LNCaP clone FGC (cell line): ENCODE results near the gene CCDC169.
"Not testable (repeated sequence)": the region's sequence is repeated elsewhere in the genome, so short reads cannot be mapped to it uniquely, and the experiment has no call there.

ENCODE experiments used
- DNase-seq: peaks from one replicate; pipeline ENCODE4 v3.0.0-alpha.2; 2011; ENCODE audit warnings: low read depth
- H3K4me3 ChIP-seq: 2 replicates; pipeline ENCODE4 v1.5.1; 2011; ENCODE audit warnings: mild to moderate bottlenecking, low read depth, low read length, control low read depth
- TF ChIP-seq, protein P1 (sequence below): IDR thresholded peaks from 2 replicates; pipeline ENCODE4 v1.5.1; 2012; ENCODE audit warnings: mild to moderate bottlenecking; ENCODE audit not compliant: control insufficient read depth, insufficient read depth; ENCODE audit errors: extremely low read depth

CCDC169 gene

DNA sequence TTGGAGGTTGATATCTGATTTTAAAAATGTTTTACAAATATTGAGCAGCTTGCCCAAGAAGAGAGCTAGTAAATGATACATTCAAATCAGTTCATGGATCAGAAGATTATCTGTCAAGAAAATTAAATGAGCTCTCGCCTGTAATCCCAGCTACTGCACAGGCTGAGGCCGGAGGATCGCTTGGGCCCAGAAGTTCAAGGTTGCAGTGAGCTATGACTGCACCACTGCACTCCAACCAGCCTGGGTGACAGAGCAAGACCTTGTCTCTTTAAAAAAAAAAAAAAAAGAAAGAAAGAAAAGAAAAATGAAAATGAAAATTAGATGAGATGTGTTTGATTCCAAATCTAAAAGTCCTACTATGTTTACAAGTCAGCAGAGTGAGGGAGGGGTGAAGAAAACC lies 46.2 kb upstream of the CCDC169 start:
- TF ChIP-seq, protein P1, sequence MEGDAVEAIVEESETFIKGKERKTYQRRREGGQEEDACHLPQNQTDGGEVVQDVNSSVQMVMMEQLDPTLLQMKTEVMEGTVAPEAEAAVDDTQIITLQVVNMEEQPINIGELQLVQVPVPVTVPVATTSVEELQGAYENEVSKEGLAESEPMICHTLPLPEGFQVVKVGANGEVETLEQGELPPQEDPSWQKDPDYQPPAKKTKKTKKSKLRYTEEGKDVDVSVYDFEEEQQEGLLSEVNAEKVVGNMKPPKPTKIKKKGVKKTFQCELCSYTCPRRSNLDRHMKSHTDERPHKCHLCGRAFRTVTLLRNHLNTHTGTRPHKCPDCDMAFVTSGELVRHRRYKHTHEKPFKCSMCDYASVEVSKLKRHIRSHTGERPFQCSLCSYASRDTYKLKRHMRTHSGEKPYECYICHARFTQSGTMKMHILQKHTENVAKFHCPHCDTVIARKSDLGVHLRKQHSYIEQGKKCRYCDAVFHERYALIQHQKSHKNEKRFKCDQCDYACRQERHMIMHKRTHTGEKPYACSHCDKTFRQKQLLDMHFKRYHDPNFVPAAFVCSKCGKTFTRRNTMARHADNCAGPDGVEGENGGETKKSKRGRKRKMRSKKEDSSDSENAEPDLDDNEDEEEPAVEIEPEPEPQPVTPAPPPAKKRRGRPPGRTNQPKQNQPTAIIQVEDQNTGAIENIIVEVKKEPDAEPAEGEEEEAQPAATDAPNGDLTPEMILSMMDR, result no peak
- no peak for DNase-seq
- no peak overlapping the region for H3K4me3 ChIP-seq

GRCh38 chr13:36342715-36343114 lies 45.1 kb upstream of the CCDC169 start:
- no peak overlapping the region for H3K4me3 ChIP-seq
- TF ChIP-seq, protein P1, result no peak
- no peak for DNase-seq

DNA sequence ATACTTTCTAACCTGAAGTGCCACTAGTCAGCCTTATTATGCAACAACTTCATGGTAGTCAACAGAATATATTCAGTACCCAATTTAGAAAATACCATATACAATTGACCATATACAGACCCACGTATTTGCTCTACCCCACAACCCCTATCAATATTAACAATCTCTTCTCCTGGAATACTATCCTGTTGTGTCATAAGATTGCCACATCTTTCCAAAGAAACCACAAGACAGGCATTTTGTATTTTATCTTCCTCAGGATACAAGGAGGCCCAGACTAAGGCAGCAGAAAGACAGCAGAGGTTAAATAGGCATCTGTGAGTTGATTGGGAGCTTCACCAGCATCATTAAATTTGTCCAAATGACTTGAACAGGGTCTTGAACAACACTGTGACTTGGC lies 44.1 kb upstream of the CCDC169 start:
- H3K4me3 ChIP-seq, result no peak overlapping the region
- no peak for DNase-seq

GRCh38 chr13:36339600-36340155 lies 42.1 kb upstream of the CCDC169 start:
- DNase-seq, result no peak
- TF ChIP-seq, protein P1, result no peak
- H3K4me3 ChIP-seq, result no peak overlapping the region

More for the DNA sequence above, 44.1 kb upstream of the CCDC169 start:
- TF ChIP-seq, protein P1, result no peak

DNA sequence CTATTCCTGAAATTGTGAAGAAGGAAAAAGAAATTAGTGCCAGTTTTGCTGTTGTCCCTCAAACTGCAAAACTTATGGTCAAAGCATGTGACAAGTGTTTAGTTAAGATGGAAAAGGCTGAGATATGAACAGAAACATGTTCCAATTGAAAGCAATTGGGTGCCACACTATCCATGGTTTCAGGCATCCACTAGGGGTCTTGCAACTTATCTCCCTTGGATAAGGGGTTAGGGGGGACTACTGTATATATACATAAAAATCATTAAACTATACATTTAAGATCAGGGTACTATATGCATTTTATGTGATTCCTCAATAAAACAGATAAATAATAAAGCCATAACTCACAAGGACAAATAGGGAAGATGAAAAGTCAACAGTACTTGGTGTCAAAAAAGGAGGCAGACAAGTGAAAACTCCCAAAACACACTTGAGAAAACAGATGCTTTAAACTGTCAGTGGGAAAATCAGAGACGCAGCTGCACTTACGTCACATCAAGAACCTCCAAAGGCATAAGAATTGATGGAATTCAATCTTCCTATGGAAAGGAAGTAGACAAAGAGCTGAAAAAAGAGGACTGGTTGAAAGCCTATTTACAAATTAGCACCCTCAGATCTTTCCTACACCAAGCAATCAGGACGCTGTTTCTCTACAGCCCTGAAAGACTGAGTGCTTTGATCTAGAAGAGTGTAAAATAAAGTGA lies 40.5 kb upstream of the CCDC169 start:
- no peak for DNase-seq
- no peak overlapping the region for H3K4me3 ChIP-seq
- TF ChIP-seq, protein P1, result no peak

DNA sequence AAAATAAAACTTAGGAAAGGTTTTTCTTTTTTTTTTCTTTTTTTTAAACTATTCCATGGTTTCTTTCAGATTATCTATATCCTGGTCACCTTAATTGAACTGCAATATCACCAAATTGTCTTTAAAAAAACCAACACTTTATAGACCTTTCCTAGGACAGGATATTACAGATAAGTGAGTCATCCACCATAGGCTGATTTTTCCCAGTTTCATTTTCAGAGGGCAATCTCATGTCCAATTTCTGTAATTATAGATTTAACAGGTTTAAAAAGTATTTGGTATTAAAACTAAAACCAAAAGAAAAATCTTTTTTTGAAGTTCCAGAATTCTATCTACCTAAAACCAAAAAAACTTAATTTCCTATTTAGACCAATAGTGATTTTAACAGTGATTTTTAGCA lies 35.4 kb upstream of the CCDC169 start:
- no peak overlapping the region for H3K4me3 ChIP-seq
- no peak for DNase-seq
- TF ChIP-seq, protein P1, result no peak

DNA sequence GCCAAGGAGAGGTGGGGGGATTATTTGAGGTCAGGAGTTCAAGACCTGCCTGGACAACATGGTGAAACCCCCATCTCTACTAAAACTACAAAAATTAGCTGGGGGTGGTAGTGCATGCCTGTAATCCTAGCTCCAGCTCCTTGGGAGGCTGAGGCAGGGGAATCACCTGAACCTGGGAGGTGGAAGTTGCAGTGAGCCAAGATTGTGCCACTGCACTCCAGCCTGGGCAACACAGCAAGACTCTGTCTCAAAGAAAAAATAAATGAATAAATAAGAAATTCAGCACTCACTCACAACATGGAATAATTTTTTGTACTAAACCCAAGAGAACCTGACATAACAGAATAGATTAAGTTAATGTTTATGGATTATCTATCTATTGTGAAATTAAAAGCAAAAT lies 34.6 kb upstream of the CCDC169 start:
- DNase-seq, H3K4me3 ChIP-seq: not testable (repeated sequence)
